Uterus (tissue), 4 donors: ENCODE measurements around the gene LYAR. TPM values are rescaled to one million over a fixed set of nuclear protein-coding genes. Genes with fewer than 3 reads are reported as not detected.
"Not testable (repeated sequence)": the region's sequence is repeated elsewhere in the genome, so short reads cannot be mapped to it uniquely, and the experiment has no call there.

Experiments
- DNase-seq, 2 donors: peaks; one replicate each; pipeline ENCODE4 v3.0.0-alpha.2; 2019 to 2020
- H3K27ac ChIP-seq, 2 donors: fragments of 200-600 bp; sonication (generic); 1 replicate in 1 of 2; 2 replicates in 1 of 2; pipeline ENCODE4 v1.5.1; 2016 to 2018
- H3K27me3 ChIP-seq, 2 donors: fragments of 200-600 bp; sonication (generic); one replicate each; pipeline ENCODE4 v1.5.1; 2018 to 2019; ENCODE audit warnings: control low read depth in 1 of 2
- H3K36me3 ChIP-seq, 2 donors: fragments of 200-600 bp; sonication (generic); one replicate each; pipeline ENCODE4 v1.5.1; 2019; ENCODE audit warnings: control low read depth in 1 of 2
- H3K4me1 ChIP-seq, 2 donors: fragments of 200-600 bp; sonication (generic); one replicate each; pipeline ENCODE4 v1.5.1; 2018 to 2019; ENCODE audit warnings: control low read depth in 1 of 2
- H3K4me3 ChIP-seq, 2 donors: fragments of 200-600 bp; sonication (generic); 1 replicate in 1 of 2; 2 replicates in 1 of 2; pipeline ENCODE4 v1.5.1; 2018 to 2019; ENCODE audit warnings: mild to moderate bottlenecking in 1 of 2
- H3K9me3 ChIP-seq, 2 donors: fragments of 200-600 bp; sonication (generic); one replicate each; pipeline ENCODE4 v1.5.1; 2019; ENCODE audit warnings: control low read depth in 1 of 2
- POLR2A ChIP-seq, 2 donors: fragments of 450-650 bp; IDR thresholded peaks; one replicate each; pipeline ENCODE4 v1.6.1; 2016; ENCODE audit warnings: antibody characterized with exemption in 2 of 2, mild to moderate bottlenecking in 1 of 2, moderate library complexity in 1 of 2
- intact Hi-C: fragments of 100-400 bp; cut with DNase I; formaldehyde crosslinking; loops from one replicate; pipeline ENCODE4 v1.15.1; 2023; ENCODE audit warnings: low total_unique reads
- total RNA-seq, 4 donors: library from RNA; depleted of rRNA in 3 of 4; stranded (reverse); fragments of >200 nt in 3 of 4; gene quantifications; one replicate each; pipeline versions ENCODE4 v1.1.0 to v1.2.4, GENCODE V29; 2014 to 2023
- TF ChIP-seq, protein P1 (sequence below), 4 experiments: fragments of 200-600 bp in 2 of 4; fragments of 450-650 bp in 2 of 4; sonication (generic) in 2 of 4; IDR thresholded peaks; one replicate each; pipeline ENCODE4 v1.5.1; 2016 to 2019; ENCODE audit warnings: antibody characterized with exemption in 4 of 4, mild to moderate bottlenecking in 2 of 4, moderate library complexity in 1 of 4
- donor health status: DM: yes; HTN: yes; CAD: no.

LYAR gene
- total RNA-seq, 4 donors from 2014 or later, result 7.1 to 32.5 (median 12.6) TPM

DNA sequence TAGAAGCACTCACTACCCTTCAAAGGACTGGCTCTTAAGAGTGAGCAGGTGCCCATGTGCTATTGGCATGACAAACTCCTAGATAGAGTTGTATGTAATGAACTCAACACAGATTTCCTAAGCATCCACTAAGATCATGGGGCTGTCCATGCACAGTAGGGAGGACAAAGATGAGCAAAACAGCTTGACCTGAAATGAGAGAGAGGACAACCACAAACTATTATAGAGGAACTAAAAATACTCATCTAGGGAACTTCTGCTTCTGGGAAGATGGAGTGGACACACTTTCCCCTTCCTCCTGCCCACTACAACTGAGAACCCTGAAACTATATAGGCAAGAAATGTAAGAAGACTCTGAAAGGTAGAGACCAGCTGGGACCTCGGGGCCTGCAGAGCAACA lies 21.2 kb downstream of the LYAR start:
- Histone ChIP-seq H3K36me3 (no peaks in the 10 kb centered on the region), H3K9me3 (no peaks in the 10 kb centered on the region), H3K4me1 (no peaks in the 10 kb centered on the region), H3K27me3 (no peaks in the 10 kb centered on the region), H3K27ac (no peak overlapping the region), H3K4me3 (no peak overlapping the region)
- DNase-seq, result no peak
- TF ChIP-seq, protein P1, sequence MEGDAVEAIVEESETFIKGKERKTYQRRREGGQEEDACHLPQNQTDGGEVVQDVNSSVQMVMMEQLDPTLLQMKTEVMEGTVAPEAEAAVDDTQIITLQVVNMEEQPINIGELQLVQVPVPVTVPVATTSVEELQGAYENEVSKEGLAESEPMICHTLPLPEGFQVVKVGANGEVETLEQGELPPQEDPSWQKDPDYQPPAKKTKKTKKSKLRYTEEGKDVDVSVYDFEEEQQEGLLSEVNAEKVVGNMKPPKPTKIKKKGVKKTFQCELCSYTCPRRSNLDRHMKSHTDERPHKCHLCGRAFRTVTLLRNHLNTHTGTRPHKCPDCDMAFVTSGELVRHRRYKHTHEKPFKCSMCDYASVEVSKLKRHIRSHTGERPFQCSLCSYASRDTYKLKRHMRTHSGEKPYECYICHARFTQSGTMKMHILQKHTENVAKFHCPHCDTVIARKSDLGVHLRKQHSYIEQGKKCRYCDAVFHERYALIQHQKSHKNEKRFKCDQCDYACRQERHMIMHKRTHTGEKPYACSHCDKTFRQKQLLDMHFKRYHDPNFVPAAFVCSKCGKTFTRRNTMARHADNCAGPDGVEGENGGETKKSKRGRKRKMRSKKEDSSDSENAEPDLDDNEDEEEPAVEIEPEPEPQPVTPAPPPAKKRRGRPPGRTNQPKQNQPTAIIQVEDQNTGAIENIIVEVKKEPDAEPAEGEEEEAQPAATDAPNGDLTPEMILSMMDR (IDR thresholded peaks at IDR 0.05), result no peak
- TF ChIP-seq POLR2A (IDR thresholded peaks at IDR 0.05), result no peak
- intact Hi-C loops, result no loop called here

DNA sequence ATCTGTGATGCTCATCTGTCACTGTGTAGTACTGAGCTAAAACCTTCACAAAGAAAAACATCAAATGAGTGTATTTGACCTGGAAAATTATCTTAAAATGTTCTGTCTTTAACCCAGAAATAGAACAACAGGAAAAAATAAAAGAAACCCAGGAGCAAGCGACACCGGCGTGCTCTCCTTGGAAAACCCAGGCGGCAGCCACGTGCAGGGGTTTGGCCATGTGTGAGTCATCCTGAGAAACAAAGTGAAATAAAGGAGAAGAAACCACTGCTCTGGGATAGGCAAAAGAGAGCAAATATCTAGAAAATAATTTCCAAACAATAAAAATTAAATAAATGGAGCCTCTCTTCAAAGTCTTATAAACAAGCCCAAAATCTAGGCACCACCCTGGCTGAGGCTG lies 22.0 kb downstream of the LYAR start:
- H3K36me3 ChIP-seq, result no peaks in the 10 kb centered on the region
- no peaks in the 10 kb centered on the region for H3K4me1 ChIP-seq
- H3K4me3 ChIP-seq, result no peak overlapping the region
- no peaks in the 10 kb centered on the region for H3K9me3 ChIP-seq
- no peaks in the 10 kb centered on the region for H3K27me3 ChIP-seq
- intact Hi-C loops, result no loop called here
- H3K27ac ChIP-seq, result no peak overlapping the region
- DNase-seq, result no peak
- TF ChIP-seq, protein P1 (IDR thresholded peaks at IDR 0.05), result no peak
- TF ChIP-seq POLR2A (IDR thresholded peaks at IDR 0.05), result no peak

GRCh38 chr4:4260185-4260751 lies 29.7 kb downstream of the LYAR start:
- TF ChIP-seq POLR2A (IDR thresholded peaks at IDR 0.05), result no peak
- TF ChIP-seq, protein P1 (IDR thresholded peaks at IDR 0.05), result peak in 2 of 4 experiments; percentile 8 to 27
- DNase-seq, result no peak

DNA sequence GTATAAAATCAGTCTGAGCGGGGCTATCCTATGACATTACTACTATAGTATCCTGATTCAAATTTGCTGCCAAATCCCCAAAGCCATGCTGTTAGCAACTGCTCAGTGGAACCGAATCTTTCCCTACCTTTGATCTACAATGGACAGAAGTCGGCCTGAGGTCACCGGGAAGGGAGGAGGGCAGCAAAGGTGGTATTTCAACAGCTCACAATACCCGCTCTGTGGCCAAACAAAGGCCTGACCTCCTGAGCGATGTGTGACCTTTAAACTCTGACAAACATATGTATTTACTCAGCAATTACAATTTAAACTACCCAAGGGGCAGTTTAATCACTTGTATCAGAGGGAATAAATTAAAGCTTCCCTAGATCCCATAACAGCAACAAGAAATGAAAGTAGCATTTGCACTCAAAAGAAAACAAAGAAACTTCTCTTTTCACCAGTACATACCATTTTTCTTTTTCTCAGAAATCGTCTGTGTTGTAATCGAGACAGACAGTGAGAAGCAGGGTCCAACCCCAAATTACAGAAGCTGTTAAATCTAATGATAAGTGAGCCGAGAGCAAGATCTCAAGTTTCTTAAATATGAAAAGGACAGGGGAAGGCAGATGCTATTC lies 30.4 kb downstream of the LYAR start:
- Histone ChIP-seq H3K27ac (peak overlapping the region in 1 of 2 donors; percentile 20), H3K4me3 (no peak overlapping the region), H3K27me3 (no peaks in the 10 kb centered on the region), H3K36me3 (no peaks in the 10 kb centered on the region), H3K9me3 (no peaks in the 10 kb centered on the region), H3K4me1 (no peaks in the 10 kb centered on the region)
- intact Hi-C loops, result loop anchor here (10.0 kb wide), 1 partner anchor 75 kb away; no protein-coding TSS in a partner anchor
- no peak for DNase-seq
- TF ChIP-seq, protein P1 (IDR thresholded peaks at IDR 0.05), result no peak
- no peak for TF ChIP-seq POLR2A (IDR thresholded peaks at IDR 0.05)

More at GRCh38 chr4:4260185-4260751, 29.7 kb downstream of the LYAR start:
- Histone ChIP-seq H3K9me3 (no peaks in the 10 kb centered on the region), H3K36me3 (no peaks in the 10 kb centered on the region), H3K27me3 (no peaks in the 10 kb centered on the region), H3K4me3 (no peak overlapping the region), H3K27ac (no peak overlapping the region), H3K4me1 (no peaks in the 10 kb centered on the region)
- intact Hi-C loops, result no loop called here

DNA sequence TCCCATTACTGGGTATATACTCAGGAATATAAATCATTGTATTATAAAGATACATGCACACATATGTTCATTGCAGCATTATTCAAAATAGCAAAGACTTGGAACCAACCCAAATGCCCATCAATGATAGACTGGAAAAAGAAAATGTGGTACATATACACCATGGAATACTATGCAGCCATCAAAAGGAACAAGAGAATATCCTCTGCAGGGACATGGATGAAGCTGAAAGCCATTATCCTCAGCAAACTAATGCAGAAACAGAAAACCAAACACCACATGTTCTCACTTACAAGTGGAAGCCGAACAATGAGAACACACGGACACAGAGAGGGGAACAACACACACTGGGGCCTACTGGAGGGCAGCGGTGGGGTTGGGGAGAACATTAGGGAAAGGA lies 32.2 kb downstream of the LYAR start:
- not testable (repeated sequence) for H3K4me1 ChIP-seq, H3K27ac ChIP-seq, H3K4me3 ChIP-seq, H3K9me3 ChIP-seq, H3K36me3 ChIP-seq, H3K27me3 ChIP-seq, DNase-seq
- intact Hi-C loops, result loop anchor here (10.0 kb wide), 1 partner anchor 77 kb away; no protein-coding TSS in a partner anchor
